CD4-positive, CD25-positive, alpha-beta regulatory T cell (primary cell): Measurements from ENCODE around the gene EIF2D. TPM values are rescaled to one million over a fixed set of nuclear protein-coding genes. Genes with fewer than 3 reads are reported as not detected.
A peak's percentile ranks its signal among the peaks of the same experiment; 100 is the strongest.

ENCODE experiments used
- ATAC-seq, 2 donors: fragments of 150-1000 bp; cut with Tn5 transposase; one replicate each; pipeline ENCODE4 v1.10.0; 2021; ENCODE audit warnings: low read depth in 2 of 2, moderate number of reproducible peaks in 2 of 2, moderate library complexity in 1 of 2
- DNase-seq, 3 donors: peaks; one replicate each; pipeline versions ENCODE4 v3.0.0 to v3.0.0-alpha.2; 2012 to 2022; ENCODE audit warnings: mixed read lengths in 1 of 3
- H3K27ac ChIP-seq: one replicate; pipeline ENCODE4 v1.7.0; 2013; ENCODE audit warnings: mild to moderate bottlenecking, low read length; ENCODE audit not compliant: insufficient read depth, poor library complexity, severe bottlenecking
- H3K27me3 ChIP-seq: one replicate; pipeline ENCODE4 v1.7.0; 2013; ENCODE audit warnings: low read length; ENCODE audit not compliant: control insufficient read depth, insufficient read depth
- H3K36me3 ChIP-seq: one replicate; pipeline ENCODE4 v1.7.0; 2013; ENCODE audit warnings: mild to moderate bottlenecking, low read length, moderate library complexity; ENCODE audit not compliant: control insufficient read depth, insufficient read depth
- H3K4me1 ChIP-seq: 2 replicates; pipeline ENCODE4 v1.7.0; 2013; ENCODE audit warnings: mild to moderate bottlenecking, low read length; ENCODE audit not compliant: insufficient read depth, control insufficient read depth, poor library complexity, severe bottlenecking
- H3K4me3 ChIP-seq: one replicate; pipeline ENCODE4 v1.7.0; 2013; ENCODE audit warnings: low read depth, mild to moderate bottlenecking, low read length, moderate library complexity
- H3K9me3 ChIP-seq, 2 experiments: 1 replicate in 1 of 2; 2 replicates in 1 of 2; pipeline ENCODE4 v1.7.0; 2013; ENCODE audit warnings: low read length in 2 of 2, mild to moderate bottlenecking in 1 of 2, moderate library complexity in 1 of 2; ENCODE audit not compliant: control insufficient read depth in 2 of 2
- H3K27ac Mint-ChIP-seq, 3 donors: one replicate each; pipeline ENCODE4 v1.8.0; 2020 to 2022; ENCODE audit warnings: mild to moderate bottlenecking in 3 of 3, mixed read lengths in 3 of 3, moderate library complexity in 2 of 3
- H3K27me3 Mint-ChIP-seq: one replicate; pipeline ENCODE4 v1.8.0; 2022; ENCODE audit warnings: mild to moderate bottlenecking, mixed read lengths
- H3K36me3 Mint-ChIP-seq: one replicate; pipeline ENCODE4 v1.8.0; 2020; ENCODE audit warnings: mixed read lengths
- H3K4me1 Mint-ChIP-seq, 4 donors: one replicate each; pipeline ENCODE4 v1.8.0; 2020 to 2022; ENCODE audit warnings: mixed read lengths in 4 of 4, mild to moderate bottlenecking in 1 of 4
- H3K4me3 Mint-ChIP-seq, 4 donors: one replicate each; pipeline ENCODE4 v1.8.0; 2020 to 2022; ENCODE audit warnings: mild to moderate bottlenecking in 4 of 4, mixed read lengths in 4 of 4, moderate library complexity in 3 of 4
- H3K9me3 Mint-ChIP-seq, 7 donors: one replicate each; pipeline ENCODE4 v1.8.0; 2020 to 2022; ENCODE audit warnings: mixed read lengths in 7 of 7, mild to moderate bottlenecking in 3 of 7, moderate library complexity in 2 of 7
- polyA plus RNA-seq, 4 donors: library from polyadenylated mRNA; unstranded; fragments of 300-500 nt; fragmentation: Illumina TruSeq; gene quantifications; one replicate each; pipeline ENCODE4 v1.2.3, GENCODE V29; 2021
- total RNA-seq: library from RNA; stranded (reverse); gene quantifications from one replicate; pipeline ENCODE4 v1.2.3, GENCODE V29; 2022

EIF2D gene
- total RNA-seq, result 35.7 TPM
- polyA plus RNA-seq, result 10 to 100 TPM; 21.3 to 32.6 (median 26.7) TPM

DNA sequence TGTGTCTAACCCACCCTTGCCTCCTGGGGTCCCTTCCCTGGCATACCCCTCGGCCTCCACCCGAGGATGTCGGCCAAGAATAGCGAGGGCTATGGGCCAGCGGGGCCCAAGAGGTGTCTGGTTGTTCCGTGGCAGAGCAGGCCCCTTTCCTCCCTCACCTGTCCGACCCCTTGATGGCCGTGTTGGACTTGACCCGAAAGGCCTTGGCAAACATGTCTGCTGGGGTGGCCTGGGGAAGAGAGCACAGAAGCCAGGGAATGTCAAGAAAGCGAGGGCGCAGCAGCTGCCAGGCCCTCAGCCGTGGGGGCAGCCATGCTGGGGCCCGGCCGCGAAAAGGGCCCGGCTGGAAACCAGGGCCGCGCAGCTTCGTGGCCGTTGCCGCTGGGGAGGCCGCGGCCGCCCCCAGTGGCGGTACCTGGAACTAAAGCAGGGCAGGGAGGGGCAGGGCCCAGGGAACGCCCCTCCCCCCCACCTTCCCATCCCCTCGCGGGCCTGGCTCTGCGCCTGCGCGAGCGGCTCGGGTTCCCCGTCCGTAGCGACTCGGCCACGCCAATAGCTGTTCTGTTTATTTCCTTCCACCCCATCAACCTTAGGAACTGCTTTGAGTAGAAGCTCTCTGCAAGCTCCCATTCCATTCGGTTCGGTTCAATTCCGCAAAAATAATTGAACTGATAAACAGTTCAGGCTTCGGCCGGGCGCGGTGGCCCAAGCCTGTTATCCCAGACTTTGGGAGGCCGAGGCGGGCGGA is at the start of gene EIF2D:
Gene EIF2D (minus strand): TSS at position 337 of the 748 bp plus-strand sequence. CDS start 123 bp downstream, at position 214.
- DNase-seq (peak; percentile 87 to 95 (median 92)), ATAC-seq (peak; percentile 98 to 99)
- Histone ChIP-seq H3K36me3 (peaks cover 19% of the 10 kb centered on the region), H3K4me3 (peak within 1 kb of the TSS; percentile 77), H3K27me3 (no peaks in the 10 kb centered on the region), H3K4me1 (peaks cover 13% of the 10 kb centered on the region), H3K27ac (peak within 1 kb of the TSS; percentile 65), H3K9me3 (no peaks in the 10 kb centered on the region)
- H3K36me3 Mint-ChIP-seq, result peaks cover 26% of the 10 kb centered on the region
- H3K4me1 Mint-ChIP-seq, result peaks cover 10 to 26% (median 19%) of the 10 kb centered on the region in 4 donors
- peaks cover 26% of the 10 kb centered on the region for H3K27me3 Mint-ChIP-seq
- H3K27ac Mint-ChIP-seq, result peak within 1 kb of the TSS; percentile 95 to 97 (median 96)
- no peaks in the 10 kb centered on the region for H3K9me3 Mint-ChIP-seq
- peak within 1 kb of the TSS; percentile 83 to 94 (median 88) for H3K4me3 Mint-ChIP-seq

DNA sequence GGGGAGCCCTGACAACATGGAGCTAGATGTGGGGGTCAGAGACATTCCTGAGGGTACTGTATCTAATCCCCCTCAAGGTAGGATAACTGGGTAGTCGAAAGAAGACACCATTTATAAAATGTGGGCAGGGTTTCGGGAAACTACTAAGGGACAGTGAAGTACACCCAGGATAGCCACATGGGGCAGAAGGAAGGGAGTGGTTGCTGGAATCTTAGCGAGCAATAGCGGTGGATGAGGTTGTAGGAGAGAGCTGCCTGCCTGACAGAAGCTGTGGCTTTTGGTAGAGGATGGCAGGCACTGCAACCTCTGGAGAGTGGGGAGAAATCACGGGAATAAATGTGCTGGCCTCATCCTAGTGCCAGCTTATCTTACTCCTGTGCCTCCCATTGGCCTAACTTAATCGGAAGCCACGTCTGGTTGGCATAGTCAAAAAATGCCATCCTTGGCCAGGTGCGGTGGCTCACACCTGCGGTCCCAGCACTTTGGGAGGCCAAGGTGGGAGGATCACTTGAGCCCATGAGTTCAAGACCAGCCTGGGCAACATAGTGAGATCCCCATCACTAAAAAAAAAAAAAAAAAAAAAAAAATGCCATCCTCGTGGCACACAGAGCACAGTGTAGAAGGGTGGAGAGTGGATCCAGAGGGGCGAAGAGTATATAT is 49.0 kb upstream of the EIF2D start:
- no peaks in the 10 kb centered on the region for H3K9me3 ChIP-seq
- Mint-ChIP-seq H3K27me3 (peaks cover 69% of the 10 kb centered on the region), H3K4me3 (no peak overlapping the region), H3K36me3 (no peaks in the 10 kb centered on the region), H3K4me1 (peaks cover 0 to 11% (median 6%) of the 10 kb centered on the region in 4 donors), H3K27ac (no peak overlapping the region), H3K9me3 (no peaks in the 10 kb centered on the region)
- H3K27ac ChIP-seq, result no peak overlapping the region
- ATAC-seq, result no peak
- H3K36me3 ChIP-seq, result no peaks in the 10 kb centered on the region
- H3K4me3 ChIP-seq, result no peak overlapping the region
- peaks cover 22% of the 10 kb centered on the region for H3K27me3 ChIP-seq
- H3K4me1 ChIP-seq, result peaks cover 6% of the 10 kb centered on the region
- DNase-seq, result no peak

DNA sequence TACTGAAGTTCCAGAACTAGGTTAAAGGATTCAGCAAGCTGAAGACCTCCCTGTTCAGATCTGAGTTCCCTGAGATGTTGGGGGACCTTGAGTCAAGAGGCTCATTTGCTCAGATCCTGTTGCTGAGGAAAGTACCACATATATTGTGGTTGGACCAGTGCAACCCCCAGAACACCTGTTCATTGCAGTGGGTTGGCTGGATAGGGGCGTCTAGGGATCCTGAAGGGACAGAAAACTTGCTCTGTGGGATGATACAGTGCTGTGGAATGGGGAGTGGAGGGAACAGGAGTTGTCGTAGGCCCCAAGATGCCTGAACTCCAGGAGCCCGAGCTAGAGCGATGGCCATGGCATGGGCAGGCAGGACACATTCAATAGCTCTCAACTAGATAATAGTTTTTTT is 47.9 kb upstream of the EIF2D start:
- Mint-ChIP-seq H3K4me1 (peaks cover 0 to 11% (median 6%) of the 10 kb centered on the region in 4 donors), H3K4me3 (no peak overlapping the region), H3K9me3 (no peaks in the 10 kb centered on the region), H3K36me3 (no peaks in the 10 kb centered on the region), H3K27me3 (peaks cover 61% of the 10 kb centered on the region), H3K27ac (peak overlapping the region in 1 of 3 donors; percentile 24)
- Histone ChIP-seq H3K36me3 (no peaks in the 10 kb centered on the region), H3K27me3 (peaks cover 22% of the 10 kb centered on the region), H3K27ac (no peak overlapping the region), H3K9me3 (no peaks in the 10 kb centered on the region), H3K4me1 (peaks cover 6% of the 10 kb centered on the region), H3K4me3 (no peak overlapping the region)
- no peak for DNase-seq
- no peak for ATAC-seq

GRCh38 chr1:206658981-206659273 is 46.7 kb upstream of the EIF2D start:
- H3K9me3 ChIP-seq, result no peaks in the 10 kb centered on the region
- H3K27ac ChIP-seq, result no peak overlapping the region
- ATAC-seq (no peak), DNase-seq (no peak)
- peaks cover 4% of the 10 kb centered on the region for H3K4me1 ChIP-seq
- H3K36me3 Mint-ChIP-seq, result no peaks in the 10 kb centered on the region
- H3K4me3 ChIP-seq, result no peak overlapping the region
- no peaks in the 10 kb centered on the region for H3K9me3 Mint-ChIP-seq
- H3K4me1 Mint-ChIP-seq, result peaks cover 0 to 7% (median 4%) of the 10 kb centered on the region in 4 donors
- H3K27me3 Mint-ChIP-seq, result peaks cover 55% of the 10 kb centered on the region
- H3K27ac Mint-ChIP-seq, result peak overlapping the region in 1 of 3 donors; percentile 76
- no peaks in the 10 kb centered on the region for H3K36me3 ChIP-seq
- no peak overlapping the region for H3K4me3 Mint-ChIP-seq
- H3K27me3 ChIP-seq, result peaks cover 22% of the 10 kb centered on the region

- H3K4me1 ChIP-seq, result no peaks in the 10 kb centered on the region
- H3K27ac ChIP-seq, result no peak overlapping the region
- peak; percentile 53 to 56 for ATAC-seq
- DNase-seq, result peak; percentile 18 to 47 (median 43)
- Mint-ChIP-seq H3K4me3 (peak overlapping the region in 1 of 4 donors; percentile 22), H3K36me3 (no peaks in the 10 kb centered on the region), H3K9me3 (no peaks in the 10 kb centered on the region), H3K4me1 (peaks cover 0 to 6% (median 4%) of the 10 kb centered on the region in 4 donors), H3K27ac (peak overlapping the region in 1 of 3 donors; percentile 76), H3K27me3 (peaks cover 52% of the 10 kb centered on the region)
- H3K27me3 ChIP-seq, result peaks cover 20% of the 10 kb centered on the region
- no peaks in the 10 kb centered on the region for H3K9me3 ChIP-seq
- no peak overlapping the region for H3K4me3 ChIP-seq
- H3K36me3 ChIP-seq, result no peaks in the 10 kb centered on the region
These were observed 46.2 kb upstream of the EIF2D start for GRCh38 chr1:206658264-206658980.

GRCh38 chr1:206657751-206658150 is 45.5 kb upstream of the EIF2D start:
- Mint-ChIP-seq H3K27me3 (peaks cover 46% of the 10 kb centered on the region), H3K36me3 (no peaks in the 10 kb centered on the region), H3K4me3 (no peak overlapping the region), H3K4me1 (peaks cover 0 to 6% (median 3%) of the 10 kb centered on the region in 4 donors), H3K27ac (peak overlapping the region in 1 of 3 donors; percentile 50), H3K9me3 (no peaks in the 10 kb centered on the region)
- no peaks in the 10 kb centered on the region for H3K9me3 ChIP-seq
- H3K27me3 ChIP-seq, result peaks cover 18% of the 10 kb centered on the region
- no peaks in the 10 kb centered on the region for H3K36me3 ChIP-seq
- no peak overlapping the region for H3K27ac ChIP-seq
- no peak overlapping the region for H3K4me3 ChIP-seq
- H3K4me1 ChIP-seq, result no peaks in the 10 kb centered on the region
- DNase-seq (no peak), ATAC-seq (no peak)

DNA sequence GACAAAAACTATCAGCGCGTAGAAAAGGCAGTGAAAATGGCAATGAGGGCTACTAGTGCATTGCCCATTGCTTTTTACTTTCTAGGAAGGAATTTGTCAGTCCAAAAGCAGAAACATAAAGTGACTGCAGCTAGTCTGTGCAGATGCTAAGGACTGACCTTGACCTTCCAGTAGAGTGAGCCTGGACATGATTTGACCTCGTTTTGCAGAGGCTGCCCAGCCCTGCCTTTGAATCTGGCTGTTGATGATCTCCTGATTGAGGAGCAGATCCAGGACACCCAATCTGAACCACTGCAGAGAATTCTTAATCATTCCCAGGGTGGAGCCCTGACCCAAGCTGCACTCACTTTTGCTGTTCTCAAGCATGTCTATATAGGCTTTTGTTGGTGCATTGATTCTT is 44.7 kb upstream of the EIF2D start:
- H3K4me3 ChIP-seq, result no peak overlapping the region
- no peaks in the 10 kb centered on the region for H3K4me1 ChIP-seq
- peaks cover 12% of the 10 kb centered on the region for H3K27me3 ChIP-seq
- Mint-ChIP-seq H3K27ac (peak overlapping the region in 1 of 3 donors; percentile 41), H3K36me3 (no peaks in the 10 kb centered on the region), H3K4me3 (no peak overlapping the region), H3K9me3 (no peaks in the 10 kb centered on the region), H3K4me1 (peaks cover 0 to 4% (median 1%) of the 10 kb centered on the region in 4 donors), H3K27me3 (peaks cover 38% of the 10 kb centered on the region)
- no peaks in the 10 kb centered on the region for H3K9me3 ChIP-seq
- H3K27ac ChIP-seq, result no peak overlapping the region
- no peak for DNase-seq
- no peak for ATAC-seq
- no peaks in the 10 kb centered on the region for H3K36me3 ChIP-seq
